Peyer's patch (tissue), 4 donors: ENCODE data around the gene MOCS1. TPM values are rescaled to one million over a fixed set of nuclear protein-coding genes. Genes with fewer than 3 reads are reported as not detected.
A peak's percentile ranks its signal among the peaks of the same experiment; 100 is the strongest.

Experiments used
- DNase-seq, 3 donors: peaks; one replicate each; pipeline ENCODE4 v3.0.0-alpha.2; 2017 to 2019
- H3K27ac ChIP-seq, 4 donors: fragments of 200-600 bp; sonication (generic); one replicate each; pipeline ENCODE4 v1.5.1; 2016 to 2019
- H3K27me3 ChIP-seq, 2 donors: fragments of 200-600 bp; sonication (generic); one replicate each; pipeline ENCODE4 v1.5.1; 2019
- H3K36me3 ChIP-seq, 3 donors: fragments of 200-600 bp; sonication (generic); one replicate each; pipeline ENCODE4 v1.5.1; 2016 to 2019
- H3K4me1 ChIP-seq, 4 donors: fragments of 200-600 bp; sonication (generic); one replicate each; pipeline ENCODE4 v1.5.1; 2016 to 2019
- H3K4me3 ChIP-seq, 4 donors: fragments of 200-600 bp; sonication (generic); 1 replicate in 3 of 4; 2 replicates in 1 of 4; pipeline ENCODE4 v1.5.1; 2016 to 2019; ENCODE audit warnings: mild to moderate bottlenecking in 1 of 4
- H3K9me3 ChIP-seq, 4 donors: fragments of 200-600 bp; sonication (generic); one replicate each; pipeline ENCODE4 v1.5.1; 2016 to 2019; ENCODE audit warnings: mild to moderate bottlenecking in 1 of 4
- POLR2A ChIP-seq, 2 donors: fragments of 450-650 bp; IDR thresholded peaks; one replicate each; pipeline ENCODE4 v1.5.1; 2017; ENCODE audit warnings: antibody characterized with exemption in 2 of 2, mild to moderate bottlenecking in 2 of 2, moderate library complexity in 2 of 2
- total RNA-seq, 4 donors: library from RNA; depleted of rRNA; stranded (reverse); fragments of >200 nt; gene quantifications; one replicate each; pipeline ENCODE4 v1.1.0, GENCODE V29; 2016
- TF ChIP-seq, protein P1 (sequence below), 6 experiments: fragments of 450-650 bp in 4 of 6; fragments of 200-600 bp in 2 of 6; sonication (generic) in 1 of 6; IDR thresholded peaks; one replicate each; pipeline ENCODE4 v1.5.1; 2017 to 2019; ENCODE audit warnings: antibody characterized with exemption in 6 of 6, mild to moderate bottlenecking in 3 of 6, moderate library complexity in 1 of 6

Gene MOCS1
- total RNA-seq, 4 donors from 2014 or later: 32.2 to 62.0 (median 53.6) TPM

- Histone ChIP-seq H3K4me1 (peaks cover 0 to 39% (median 0%) of the 10 kb centered on the region in 4 donors), H3K4me3 (no peak overlapping the region), H3K27me3 (no peaks in the 10 kb centered on the region), H3K9me3 (no peaks in the 10 kb centered on the region), H3K27ac (peak overlapping the region in 2 of 4 donors; percentile 62 to 76), H3K36me3 (peaks cover 0 to 32% (median 0%) of the 10 kb centered on the region in 3 donors)
- DNase-seq: no peak
- no peak for TF ChIP-seq POLR2A (IDR thresholded peaks at IDR 0.05)
- TF ChIP-seq, protein P1, sequence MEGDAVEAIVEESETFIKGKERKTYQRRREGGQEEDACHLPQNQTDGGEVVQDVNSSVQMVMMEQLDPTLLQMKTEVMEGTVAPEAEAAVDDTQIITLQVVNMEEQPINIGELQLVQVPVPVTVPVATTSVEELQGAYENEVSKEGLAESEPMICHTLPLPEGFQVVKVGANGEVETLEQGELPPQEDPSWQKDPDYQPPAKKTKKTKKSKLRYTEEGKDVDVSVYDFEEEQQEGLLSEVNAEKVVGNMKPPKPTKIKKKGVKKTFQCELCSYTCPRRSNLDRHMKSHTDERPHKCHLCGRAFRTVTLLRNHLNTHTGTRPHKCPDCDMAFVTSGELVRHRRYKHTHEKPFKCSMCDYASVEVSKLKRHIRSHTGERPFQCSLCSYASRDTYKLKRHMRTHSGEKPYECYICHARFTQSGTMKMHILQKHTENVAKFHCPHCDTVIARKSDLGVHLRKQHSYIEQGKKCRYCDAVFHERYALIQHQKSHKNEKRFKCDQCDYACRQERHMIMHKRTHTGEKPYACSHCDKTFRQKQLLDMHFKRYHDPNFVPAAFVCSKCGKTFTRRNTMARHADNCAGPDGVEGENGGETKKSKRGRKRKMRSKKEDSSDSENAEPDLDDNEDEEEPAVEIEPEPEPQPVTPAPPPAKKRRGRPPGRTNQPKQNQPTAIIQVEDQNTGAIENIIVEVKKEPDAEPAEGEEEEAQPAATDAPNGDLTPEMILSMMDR (IDR thresholded peaks at IDR 0.05): no peak
Measured at GRCh38 chr6:39923861-39924260, 10.4 kb downstream of the MOCS1 start.

DNA sequence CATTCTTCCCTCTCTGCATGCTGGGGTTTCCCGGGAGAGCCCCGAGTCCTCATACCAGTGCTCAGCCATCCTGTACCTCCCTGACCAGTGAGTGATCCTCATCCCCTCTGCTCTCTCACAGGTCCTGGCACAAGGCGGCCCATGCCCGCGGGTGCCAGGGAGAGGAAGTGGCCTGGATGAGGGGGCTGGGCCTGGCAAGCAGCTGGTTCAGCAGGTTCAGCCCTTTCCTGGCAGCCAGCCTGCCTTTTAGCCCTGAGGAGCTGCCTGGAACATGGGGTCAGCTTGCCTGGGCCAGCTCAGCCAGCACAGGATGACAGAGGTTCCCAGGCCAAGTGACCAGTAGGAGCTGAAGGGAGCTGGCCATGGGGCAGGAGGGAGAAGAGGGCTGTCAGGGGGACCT lies 10.9 kb downstream of the MOCS1 start:
- no peak for TF ChIP-seq POLR2A (IDR thresholded peaks at IDR 0.05)
- TF ChIP-seq, protein P1 (IDR thresholded peaks at IDR 0.05): no peak
- Histone ChIP-seq H3K4me3 (no peak overlapping the region), H3K27me3 (no peaks in the 10 kb centered on the region), H3K4me1 (peaks cover 0 to 39% (median 0%) of the 10 kb centered on the region in 4 donors), H3K36me3 (peaks cover 0 to 32% (median 0%) of the 10 kb centered on the region in 3 donors), H3K27ac (peak overlapping the region in 2 of 4 donors; percentile 62 to 76), H3K9me3 (no peaks in the 10 kb centered on the region)
- DNase-seq: peak in 2 of 3 donors; percentile 82 to 89

GRCh38 chr6:39922821-39923220 lies 11.4 kb downstream of the MOCS1 start:
- Histone ChIP-seq H3K36me3 (peaks cover 0 to 32% (median 0%) of the 10 kb centered on the region in 3 donors), H3K27ac (no peak overlapping the region), H3K4me3 (no peak overlapping the region), H3K4me1 (peaks cover 0 to 39% (median 0%) of the 10 kb centered on the region in 4 donors), H3K27me3 (no peaks in the 10 kb centered on the region), H3K9me3 (no peaks in the 10 kb centered on the region)
- TF ChIP-seq, protein P1 (IDR thresholded peaks at IDR 0.05): no peak
- no peak for TF ChIP-seq POLR2A (IDR thresholded peaks at IDR 0.05)
- DNase-seq: peak in 1 of 3 donors; percentile 23

GRCh38 chr6:39920157-39920556 lies 14.1 kb downstream of the MOCS1 start:
- H3K36me3 ChIP-seq: peaks cover 0 to 34% (median 0%) of the 10 kb centered on the region in 3 donors
- peak overlapping the region in 2 of 4 donors; percentile 44 to 65 for H3K27ac ChIP-seq
- DNase-seq: no peak
- H3K4me3 ChIP-seq: no peak overlapping the region
- TF ChIP-seq POLR2A (IDR thresholded peaks at IDR 0.05): no peak
- TF ChIP-seq, protein P1 (IDR thresholded peaks at IDR 0.05): peak in 2 of 6 experiments; percentile 20 to 22
- H3K27me3 ChIP-seq: no peaks in the 10 kb centered on the region
- H3K4me1 ChIP-seq: peaks cover 0 to 34% (median 0%) of the 10 kb centered on the region in 4 donors
- H3K9me3 ChIP-seq: no peaks in the 10 kb centered on the region

GRCh38 chr6:39918831-39919230 lies 15.4 kb downstream of the MOCS1 start:
- Histone ChIP-seq H3K4me3 (no peak overlapping the region), H3K4me1 (peaks cover 0 to 22% (median 0%) of the 10 kb centered on the region in 4 donors), H3K36me3 (peaks cover 0 to 31% (median 0%) of the 10 kb centered on the region in 3 donors), H3K27ac (no peak overlapping the region), H3K9me3 (no peaks in the 10 kb centered on the region), H3K27me3 (no peaks in the 10 kb centered on the region)
- TF ChIP-seq, protein P1 (IDR thresholded peaks at IDR 0.05): no peak
- no peak for TF ChIP-seq POLR2A (IDR thresholded peaks at IDR 0.05)
- DNase-seq: no peak
